T-helper 2 cell treated with Interferon-gamma antibody and Interleukin-4, amounts not matched to agents 5 μg/mL and 100 μg/mL, for 36 hours (primary cell): ENCODE data around the gene ANKRD6.

Experiments used
- DNase-seq: peaks from one replicate; pipeline ENCODE4 v3.0.0; 2021; ENCODE audit warnings: low spot score
- H3K27ac Mint-ChIP-seq: one replicate; pipeline ENCODE4 v1.8.0; 2021; ENCODE audit warnings: mild to moderate bottlenecking, mixed read lengths
- H3K27me3 Mint-ChIP-seq: one replicate; pipeline ENCODE4 v1.8.0; 2021; ENCODE audit warnings: low read depth, mixed read lengths
- H3K36me3 Mint-ChIP-seq: one replicate; pipeline ENCODE4 v1.8.0; 2021; ENCODE audit warnings: low read depth, mixed read lengths
- H3K4me1 Mint-ChIP-seq: one replicate; pipeline ENCODE4 v1.8.0; 2021; ENCODE audit warnings: low read depth, mixed read lengths
- H3K4me3 Mint-ChIP-seq: one replicate; pipeline ENCODE4 v1.8.0; 2022; ENCODE audit warnings: mild to moderate bottlenecking, moderate library complexity, mixed read lengths
- H3K9me3 Mint-ChIP-seq: one replicate; pipeline ENCODE4 v1.8.0; 2021; ENCODE audit warnings: mixed read lengths

Gene ANKRD6

DNA sequence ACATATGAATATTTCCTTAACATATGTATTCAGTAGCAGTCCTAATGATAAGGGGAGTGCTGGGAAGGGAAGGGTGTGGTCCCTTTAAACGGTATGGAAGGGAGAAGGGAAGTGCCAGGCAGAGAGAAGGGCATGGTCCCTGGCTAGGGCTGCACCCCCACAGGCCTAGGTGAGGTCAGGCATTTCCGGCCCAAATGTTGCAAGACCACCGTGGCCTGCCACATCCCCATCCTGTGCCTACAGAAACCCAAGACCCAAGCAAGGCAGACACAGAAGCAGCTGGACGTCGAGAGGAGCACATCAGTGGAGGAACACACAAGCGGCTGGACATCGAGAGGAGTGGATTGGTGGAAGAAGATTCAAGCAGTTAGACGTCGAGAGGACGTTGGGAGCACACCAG, 26.8 kb upstream of the ANKRD6 start:
- Mint-ChIP-seq H3K27ac (no peak overlapping the region), H3K4me3 (no peak overlapping the region), H3K27me3 (peaks cover 26% of the 10 kb centered on the region), H3K36me3 (no peaks in the 10 kb centered on the region), H3K4me1 (peaks cover 10% of the 10 kb centered on the region), H3K9me3 (no peaks in the 10 kb centered on the region)
- DNase-seq: no peak

DNA sequence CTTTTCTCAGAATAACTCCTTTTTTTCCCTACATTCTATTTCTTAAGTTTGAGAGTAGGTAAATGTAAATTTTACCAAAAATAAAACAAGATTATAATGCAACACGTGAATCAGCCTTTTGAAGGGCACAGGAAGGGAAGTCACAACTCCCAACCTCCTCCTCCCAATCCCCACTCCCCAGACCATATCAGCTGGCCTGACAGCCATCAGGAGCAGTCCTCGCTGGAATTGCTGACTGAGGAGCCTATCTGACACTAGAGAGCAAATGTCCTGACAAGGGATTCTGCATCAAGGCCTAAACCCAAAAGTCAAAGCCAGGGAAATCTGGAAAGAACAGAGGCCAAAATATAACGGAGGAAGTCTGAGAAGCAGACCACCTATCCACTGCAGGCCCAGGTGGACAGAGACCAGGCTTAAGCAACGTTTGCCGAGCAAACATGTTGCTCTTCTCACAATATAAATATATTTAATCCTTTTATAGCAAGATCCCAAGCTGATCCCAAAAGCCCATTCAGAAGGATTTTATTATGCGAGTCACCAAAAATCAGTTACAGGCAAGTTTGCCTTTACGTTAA, 23.4 kb upstream of the ANKRD6 start:
- Mint-ChIP-seq H3K4me1 (peaks cover 13% of the 10 kb centered on the region), H3K27ac (no peak overlapping the region), H3K36me3 (no peaks in the 10 kb centered on the region), H3K4me3 (no peak overlapping the region), H3K27me3 (peaks cover 46% of the 10 kb centered on the region), H3K9me3 (no peaks in the 10 kb centered on the region)
- no peak for DNase-seq

DNA sequence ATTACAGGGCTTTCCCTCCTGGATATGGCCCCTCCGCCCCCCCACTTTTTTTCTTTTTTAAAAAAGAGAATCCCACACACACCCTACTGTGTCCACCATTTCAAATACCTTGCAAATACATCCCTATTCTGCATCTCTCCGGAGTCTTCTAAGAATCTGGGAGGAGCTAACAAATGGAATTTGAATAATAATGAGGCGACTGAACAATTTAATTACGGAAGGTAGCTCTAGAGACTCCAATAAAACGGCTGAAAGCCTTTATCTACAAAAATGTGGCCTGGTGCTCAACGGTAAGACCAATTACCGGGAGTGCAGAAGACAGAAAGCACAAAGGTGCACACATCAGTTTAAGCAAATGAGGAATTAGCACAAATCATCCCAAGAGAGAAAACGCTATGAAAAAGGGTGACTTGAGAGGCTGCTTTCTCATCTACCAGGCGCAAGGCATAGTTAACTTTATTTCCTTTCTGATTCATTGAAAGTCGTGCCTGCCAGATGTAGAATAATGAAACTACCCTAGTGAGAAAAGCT, 22.7 kb upstream of the ANKRD6 start:
- H3K36me3 Mint-ChIP-seq: no peaks in the 10 kb centered on the region
- peaks cover 13% of the 10 kb centered on the region for H3K4me1 Mint-ChIP-seq
- DNase-seq: no peak
- H3K4me3 Mint-ChIP-seq: peak overlapping the region; percentile 80
- no peak overlapping the region for H3K27ac Mint-ChIP-seq
- no peaks in the 10 kb centered on the region for H3K9me3 Mint-ChIP-seq
- H3K27me3 Mint-ChIP-seq: peaks cover 53% of the 10 kb centered on the region

DNA sequence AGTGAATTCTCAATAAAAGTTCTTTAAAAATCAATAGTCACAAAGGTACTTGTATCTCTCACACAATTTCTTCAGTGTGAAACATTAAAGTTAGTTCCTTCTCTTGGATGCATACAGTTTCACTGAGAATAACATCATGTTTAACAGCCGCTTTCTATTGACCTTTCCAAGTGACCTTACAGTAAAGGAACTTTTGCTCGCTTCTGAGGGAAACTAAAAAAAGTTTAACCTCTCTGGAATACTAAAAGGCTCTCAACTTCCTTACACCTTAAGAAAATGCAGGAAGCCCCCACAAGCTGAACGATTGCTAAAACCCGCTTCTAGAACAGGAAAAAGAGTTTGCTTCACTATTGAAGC, 22.2 kb upstream of the ANKRD6 start:
- H3K27ac Mint-ChIP-seq: no peak overlapping the region
- DNase-seq: no peak
- no peaks in the 10 kb centered on the region for H3K9me3 Mint-ChIP-seq
- H3K36me3 Mint-ChIP-seq: no peaks in the 10 kb centered on the region
- peaks cover 13% of the 10 kb centered on the region for H3K4me1 Mint-ChIP-seq
- H3K4me3 Mint-ChIP-seq: peak overlapping the region; percentile 80
- peaks cover 57% of the 10 kb centered on the region for H3K27me3 Mint-ChIP-seq

DNA sequence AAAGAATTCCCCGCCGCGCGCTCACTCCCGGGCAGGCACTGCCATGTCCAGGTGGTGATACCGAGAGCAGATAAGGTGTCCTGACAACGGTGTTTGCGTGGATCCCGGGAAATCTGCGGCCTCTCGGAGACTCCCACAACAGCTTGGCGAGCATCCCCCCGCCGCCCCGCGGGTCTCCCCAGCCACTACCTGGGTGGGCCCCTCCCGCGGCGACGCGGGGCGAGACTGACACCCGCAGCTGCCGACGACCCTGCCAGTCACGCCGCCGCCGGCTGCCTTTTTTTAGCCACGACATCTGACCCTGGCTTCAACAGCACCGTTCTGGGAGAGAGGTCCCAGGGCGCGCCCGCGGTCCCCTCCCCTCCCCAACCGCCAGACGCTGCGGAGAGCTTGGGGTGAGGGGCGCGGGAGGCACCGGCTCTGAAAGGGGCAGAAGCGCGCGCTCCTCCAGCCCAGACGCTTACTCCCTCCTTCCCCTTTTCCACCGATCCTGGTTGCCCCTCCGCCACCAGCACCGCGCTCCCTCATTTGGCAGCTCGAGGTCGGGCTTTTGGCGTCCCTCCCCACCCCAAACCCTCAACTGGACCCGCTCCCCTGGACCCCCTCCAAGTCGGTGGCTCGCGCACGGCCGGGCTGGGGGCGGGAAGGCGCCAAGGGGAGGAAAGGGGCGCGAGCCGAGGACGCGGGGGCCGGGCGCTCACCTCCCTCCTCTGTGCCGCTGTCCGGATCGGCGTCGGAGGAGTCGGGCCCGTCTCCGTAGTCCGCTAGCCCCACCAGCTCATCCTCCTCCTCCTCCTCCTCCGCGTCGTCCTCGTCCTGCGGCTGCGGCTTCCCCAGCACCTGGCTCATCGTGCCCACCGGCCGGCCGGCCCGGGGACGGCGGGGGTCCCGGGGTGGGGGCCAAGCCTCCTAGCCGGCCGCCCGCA, 21.5 kb upstream of the ANKRD6 start:
- Mint-ChIP-seq H3K4me1 (peaks cover 13% of the 10 kb centered on the region), H3K27me3 (peaks cover 62% of the 10 kb centered on the region), H3K9me3 (no peaks in the 10 kb centered on the region), H3K27ac (no peak overlapping the region), H3K4me3 (peak overlapping the region; percentile 80), H3K36me3 (no peaks in the 10 kb centered on the region)
- peak; percentile 14 for DNase-seq

DNA sequence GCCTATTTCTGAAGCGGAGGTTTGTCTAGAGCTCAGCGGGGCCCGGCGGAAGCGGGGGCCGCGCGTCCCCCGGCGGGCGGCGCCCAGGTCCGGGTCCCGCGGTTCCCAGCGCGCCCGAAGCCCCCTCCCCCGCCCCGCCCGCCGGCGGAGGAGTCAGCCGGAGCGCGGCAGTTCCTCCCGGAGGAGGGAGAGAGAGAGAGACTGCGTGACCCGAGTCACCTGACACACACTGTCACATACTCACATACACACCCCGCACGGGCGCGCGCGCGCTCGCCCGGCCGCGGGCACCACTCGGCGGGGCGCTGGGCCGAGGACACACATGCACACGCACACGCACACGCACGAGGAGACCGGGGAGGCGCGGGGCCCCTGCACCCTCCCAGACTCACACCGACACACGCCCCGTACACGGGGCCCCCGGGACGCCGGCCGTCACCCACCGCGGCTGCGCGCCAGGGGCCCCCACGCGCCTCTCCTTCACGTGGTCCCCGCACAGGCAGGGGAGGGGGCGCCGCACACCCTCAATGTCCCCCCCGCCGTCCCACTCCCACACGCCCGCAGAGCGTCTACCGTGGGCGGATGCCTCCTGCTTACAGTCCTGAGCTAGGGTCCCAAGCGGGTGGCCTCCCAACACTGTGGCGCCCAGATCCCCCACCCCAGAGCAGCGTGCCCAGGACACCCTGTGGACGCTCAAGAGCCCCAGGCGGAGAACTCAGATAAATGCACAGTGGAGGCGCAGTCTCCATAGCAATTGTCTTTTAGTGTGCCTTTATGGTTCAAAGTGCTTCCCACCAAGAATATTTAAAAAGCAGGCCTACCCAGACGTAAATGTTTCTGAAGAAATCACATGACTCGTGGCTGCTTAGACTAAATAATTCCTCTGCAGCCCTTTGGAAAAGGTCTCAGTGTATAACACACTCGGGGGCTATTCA, 20.6 kb upstream of the ANKRD6 start, which contains the start of gene RRAGD:
Gene RRAGD, minus strand, starts transcription at position 203 of the 935 bp plus-strand sequence. CDS start 280 bp downstream, outside the sequence.
- DNase-seq: peak; percentile 55

DNA sequence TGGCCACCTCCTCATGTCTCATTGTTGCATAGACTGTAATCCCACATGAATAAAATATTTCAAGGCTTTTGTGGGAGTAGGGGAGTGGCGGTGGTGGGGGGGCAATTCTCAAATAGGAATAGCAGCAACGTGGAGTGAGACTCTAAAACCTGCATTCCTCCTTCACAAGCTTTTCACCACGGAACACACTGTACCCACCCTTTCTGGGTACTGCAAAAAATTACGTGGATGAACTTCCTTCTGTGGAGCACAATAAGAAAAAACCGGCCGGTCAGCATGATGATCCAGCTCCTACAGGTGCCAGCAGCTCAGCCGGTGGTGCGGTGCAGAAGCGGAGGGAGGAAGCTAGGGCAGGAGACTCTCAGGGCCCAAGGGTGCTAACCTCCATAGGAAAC, 19.9 kb upstream of the ANKRD6 start:
- Mint-ChIP-seq H3K9me3 (no peaks in the 10 kb centered on the region), H3K4me1 (peaks cover 13% of the 10 kb centered on the region), H3K27me3 (peaks cover 64% of the 10 kb centered on the region)

More for the DNA sequence above, 20.6 kb upstream of the ANKRD6 start, which contains the start of gene RRAGD:
- Mint-ChIP-seq H3K27me3 (peaks cover 67% of the 10 kb centered on the region), H3K4me1 (peaks cover 13% of the 10 kb centered on the region), H3K27ac (peak within 1 kb of the TSS; percentile 80), H3K4me3 (peak within 1 kb of the TSS; percentile 96), H3K36me3 (no peaks in the 10 kb centered on the region), H3K9me3 (no peaks in the 10 kb centered on the region)

DNA sequence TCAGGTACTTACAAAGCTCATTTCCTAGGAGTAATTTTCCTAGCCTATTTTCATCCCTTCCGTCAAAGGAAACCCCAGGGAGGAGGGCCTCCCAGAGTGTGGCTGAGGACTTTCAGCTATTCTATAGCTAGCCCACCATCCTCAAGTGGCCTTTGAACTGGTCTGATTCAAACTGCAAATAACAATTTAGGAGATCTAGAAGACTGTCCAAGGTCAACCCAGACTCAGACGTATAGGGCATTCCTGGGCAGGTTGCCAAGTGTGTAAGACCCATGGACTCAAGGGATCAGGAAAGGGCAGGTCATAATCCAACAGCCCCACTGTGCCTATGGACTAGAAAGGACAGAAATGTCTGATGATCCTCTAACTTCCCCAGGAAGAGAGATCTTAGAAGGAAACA, 18.7 kb upstream of the ANKRD6 start:
- no peak for DNase-seq
- peaks cover 59% of the 10 kb centered on the region for H3K27me3 Mint-ChIP-seq
- H3K36me3 Mint-ChIP-seq: no peaks in the 10 kb centered on the region
- H3K4me1 Mint-ChIP-seq: peaks cover 13% of the 10 kb centered on the region
- no peaks in the 10 kb centered on the region for H3K9me3 Mint-ChIP-seq
- H3K4me3 Mint-ChIP-seq: no peak overlapping the region
- no peak overlapping the region for H3K27ac Mint-ChIP-seq

More for the DNA sequence above, 19.9 kb upstream of the ANKRD6 start:
- Mint-ChIP-seq H3K36me3 (no peaks in the 10 kb centered on the region), H3K27ac (peak overlapping the region; percentile 80), H3K4me3 (peak overlapping the region; percentile 96)
- no peak for DNase-seq

DNA sequence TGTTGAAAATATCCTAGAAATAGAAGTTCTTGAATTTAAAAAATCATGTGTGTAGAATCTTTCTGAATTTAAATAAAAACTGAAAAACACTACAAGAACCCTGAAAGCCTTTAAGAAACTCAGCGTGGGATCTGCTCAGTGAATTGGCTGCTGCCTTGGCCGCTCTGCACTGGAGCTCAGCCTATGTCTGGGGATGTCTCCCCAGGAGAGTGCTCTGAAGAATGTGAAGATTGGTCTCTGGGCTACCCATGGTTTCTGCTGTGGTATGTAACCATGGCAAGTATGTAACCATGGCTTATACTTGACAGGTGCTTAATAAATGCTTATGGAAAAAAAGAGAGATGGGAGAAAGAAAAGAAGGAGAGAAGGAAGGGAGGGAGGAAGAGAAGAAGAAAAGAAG, 17.8 kb upstream of the ANKRD6 start:
- Mint-ChIP-seq H3K4me3 (no peak overlapping the region), H3K4me1 (peaks cover 13% of the 10 kb centered on the region)

DNA sequence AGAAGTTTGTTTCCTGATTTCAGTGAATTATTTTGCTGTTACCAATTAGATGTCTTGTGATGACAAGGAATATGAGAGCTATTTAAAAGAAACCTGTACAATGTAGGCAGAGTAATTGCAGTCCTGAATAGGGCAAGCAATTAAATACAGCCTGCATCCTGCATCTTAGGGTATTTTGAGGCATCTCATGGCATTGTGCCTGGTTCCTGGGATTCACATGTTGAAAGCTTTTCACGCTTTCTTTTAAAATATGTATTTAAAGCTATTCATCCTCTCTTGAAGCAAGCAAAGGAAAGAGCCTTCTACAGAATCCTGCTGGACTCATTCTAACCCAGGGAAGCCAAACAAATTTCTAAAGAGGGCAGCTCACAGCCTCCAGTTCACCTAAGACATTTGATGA, 16.2 kb upstream of the ANKRD6 start:
- Mint-ChIP-seq H3K9me3 (no peaks in the 10 kb centered on the region), H3K36me3 (no peaks in the 10 kb centered on the region), H3K4me1 (peaks cover 5% of the 10 kb centered on the region), H3K4me3 (no peak overlapping the region), H3K27me3 (peaks cover 49% of the 10 kb centered on the region), H3K27ac (no peak overlapping the region)
- no peak for DNase-seq

More for the DNA sequence above, 17.8 kb upstream of the ANKRD6 start:
- Mint-ChIP-seq H3K36me3 (no peaks in the 10 kb centered on the region), H3K9me3 (no peaks in the 10 kb centered on the region), H3K27me3 (peaks cover 56% of the 10 kb centered on the region), H3K27ac (no peak overlapping the region)
- DNase-seq: no peak

DNA sequence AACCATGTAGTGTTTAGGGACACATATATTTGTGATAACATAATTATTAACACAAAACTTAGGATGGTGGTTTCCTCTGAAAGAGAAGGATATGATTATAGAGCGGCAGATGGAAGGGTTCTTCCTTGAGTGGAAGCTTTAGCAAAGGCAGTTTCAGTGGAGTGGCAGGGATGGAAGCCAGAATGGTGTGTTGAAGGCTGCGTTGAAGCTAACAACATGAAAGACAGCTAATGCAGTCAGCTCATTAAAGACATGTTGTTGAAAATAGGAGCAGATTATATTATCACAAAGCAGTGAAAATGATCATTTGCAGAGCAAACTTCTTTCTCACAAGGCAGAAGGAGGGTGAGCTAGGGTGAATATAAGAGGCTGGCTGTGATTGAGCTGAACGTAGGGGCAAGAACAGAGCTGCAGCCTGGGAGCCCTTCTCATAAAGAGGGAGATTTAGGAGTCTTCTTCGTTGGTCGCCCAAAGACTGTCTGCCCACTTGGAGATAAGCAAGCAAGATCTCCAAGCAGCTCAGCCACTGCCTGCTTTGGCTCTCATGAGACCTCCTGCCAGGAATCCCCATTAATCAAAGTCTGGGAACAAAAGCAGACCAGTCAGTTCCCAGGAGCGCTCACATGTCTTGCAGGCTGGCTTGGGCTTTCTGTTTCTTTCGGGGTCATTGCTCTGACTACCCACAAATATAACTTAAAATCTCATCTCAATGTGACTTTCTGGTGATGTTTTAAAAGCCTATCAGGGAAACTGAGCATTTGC, 2.6 kb upstream of the ANKRD6 start:
- peaks cover 11% of the 10 kb centered on the region for H3K4me1 Mint-ChIP-seq
- H3K9me3 Mint-ChIP-seq: no peaks in the 10 kb centered on the region
- H3K4me3 Mint-ChIP-seq: no peak overlapping the region
- H3K27me3 Mint-ChIP-seq: peaks cover 47% of the 10 kb centered on the region
- DNase-seq: no peak
- no peaks in the 10 kb centered on the region for H3K36me3 Mint-ChIP-seq
- H3K27ac Mint-ChIP-seq: no peak overlapping the region

DNA sequence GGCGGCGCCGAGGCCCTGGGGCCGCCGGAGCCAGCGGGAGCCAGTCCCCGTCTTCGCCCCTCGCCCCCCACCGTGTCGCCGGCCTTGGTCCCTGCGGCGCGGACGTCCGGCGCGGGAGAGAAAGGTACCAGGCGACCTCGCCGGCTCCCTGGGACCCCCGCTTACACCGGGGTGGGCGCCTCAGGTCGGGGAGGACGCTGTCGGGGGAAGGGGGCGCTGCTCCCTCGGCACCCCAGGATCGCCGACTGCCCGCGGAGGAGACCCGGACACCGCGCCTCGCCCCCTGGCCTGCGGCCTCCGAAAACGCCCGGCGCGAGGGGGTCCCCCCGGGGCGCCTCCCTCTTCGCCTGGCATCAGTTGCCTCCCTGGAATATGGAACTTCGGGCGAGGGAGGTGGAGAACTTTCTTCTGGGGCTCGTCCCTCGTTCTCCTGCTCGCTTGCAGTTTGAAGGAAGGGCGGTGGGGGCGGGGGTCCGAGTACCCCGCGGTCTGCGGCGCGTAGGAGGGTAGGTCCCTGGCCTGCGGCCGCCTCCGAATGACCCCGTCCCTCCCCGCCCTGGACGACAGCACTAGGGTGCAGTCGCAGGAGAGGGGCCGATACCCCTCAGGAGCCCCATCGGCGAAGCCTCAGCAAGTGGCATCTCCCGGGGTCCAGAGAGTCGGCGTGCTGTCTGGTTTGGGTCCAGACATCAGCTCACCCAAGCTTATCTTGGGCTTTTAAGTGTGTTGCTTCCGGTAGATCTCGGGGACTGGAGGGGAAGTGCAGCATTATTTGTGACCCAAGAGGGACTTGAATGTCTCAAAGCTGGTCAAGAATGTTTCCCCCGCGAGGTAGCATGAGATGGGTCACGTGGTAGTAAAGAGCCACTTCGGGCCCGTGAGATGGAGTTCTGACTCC, 549 bp downstream of the ANKRD6 start:
- peak overlapping the region; percentile 79 for H3K4me3 Mint-ChIP-seq
- H3K4me1 Mint-ChIP-seq: peaks cover 11% of the 10 kb centered on the region
- no peaks in the 10 kb centered on the region for H3K36me3 Mint-ChIP-seq
- H3K27me3 Mint-ChIP-seq: peaks cover 51% of the 10 kb centered on the region
- H3K27ac Mint-ChIP-seq: no peak overlapping the region
- peak; percentile 5 for DNase-seq
- H3K9me3 Mint-ChIP-seq: no peaks in the 10 kb centered on the region
